H1 (cell line): ENCODE data around the gene CDH15. TPM values are rescaled to one million over a fixed set of nuclear protein-coding genes. Genes with fewer than 3 reads are reported as not detected.
A peak's percentile ranks its signal among the peaks of the same experiment; 100 is the strongest.

Experiments
- CTCF ChIA-PET: fragments of 300-600 bp; sonication (Branson Sonifier 250); formaldehyde crosslinking; loops from one replicate; lab custom pipeline; 2021; ENCODE audit not compliant: partially characterized antibody; lab: Charles Lee
- POLR2A ChIA-PET: fragments of 300-600 bp; sonication (Branson Sonifier 250); formaldehyde crosslinking; loops from one replicate; lab custom pipeline; 2021; ENCODE audit warnings: inconsistent platforms; ENCODE audit not compliant: partially characterized antibody; lab: Charles Lee
- DNase-seq, 2 experiments: peaks; one replicate each; pipeline versions ENCODE4 v3.0.0 to v3.0.0-alpha.2; 2010 to 2022; ENCODE audit warnings: low spot score in 2 of 2, low read depth in 1 of 2, mixed read lengths in 1 of 2
- FAIRE-seq: peaks from 2 replicates; lab custom pipeline; 2011; peaks lifted over from hg19 to GRCh38; lab: Jason Lieb, UNC
- H2AFZ ChIP-seq: 2 replicates; pipeline ENCODE4 v1.8.1; 2012; ENCODE audit warnings: low read length, inconsistent platforms
- H2AK5ac ChIP-seq: 2 replicates; pipeline ENCODE4 v1.6.1; 2013; ENCODE audit warnings: low read depth, low read length
- H2BK120ac ChIP-seq: replicated peaks from 2 replicates; pipeline ENCODE3; 2013; ENCODE audit warnings: low read depth, low read length, inconsistent platforms
- H2BK12ac ChIP-seq: 2 replicates; pipeline ENCODE4 v1.6.1; 2013; ENCODE audit warnings: low read depth, low read length
- H2BK15ac ChIP-seq: 2 replicates; pipeline ENCODE4 v1.6.1; 2013; ENCODE audit warnings: low read length
- H2BK20ac ChIP-seq: 2 replicates; pipeline ENCODE4 v1.6.1; 2013; ENCODE audit warnings: low read length
- H2BK5ac ChIP-seq: 2 replicates; pipeline ENCODE4 v1.6.1; 2013; ENCODE audit warnings: low read depth, low read length
- H3K14ac ChIP-seq: 2 replicates; pipeline ENCODE4 v1.6.1; 2013; ENCODE audit warnings: inconsistent platforms; ENCODE audit not compliant: insufficient read length
- H3K18ac ChIP-seq: 2 replicates; pipeline ENCODE4 v1.6.1; 2013; ENCODE audit warnings: low read length; ENCODE audit errors: extremely low read depth
- H3K23ac ChIP-seq: 2 replicates; pipeline ENCODE4 v1.6.1; 2013; ENCODE audit warnings: inconsistent platforms; ENCODE audit not compliant: insufficient read length
- H3K23me2 ChIP-seq: 2 replicates; pipeline ENCODE4 v1.6.1; 2013; ENCODE audit warnings: low read depth, low read length
- H3K27ac ChIP-seq: 2 replicates; pipeline ENCODE4 v1.6.1; 2011; ENCODE audit warnings: low read depth, low read length, inconsistent platforms
- H3K27me3 ChIP-seq, 4 experiments: replicated peaks in 1 of 4; 1 replicate in 1 of 4; 2 replicates in 3 of 4; pipeline versions ENCODE4 v1.6.1 to v1.8.1; 2011 to 2013; ENCODE audit warnings: low read length in 3 of 4, mild to moderate bottlenecking in 3 of 4, inconsistent platforms in 2 of 4, mixed read lengths in 2 of 4, moderate library complexity in 1 of 4; ENCODE audit not compliant: control insufficient read depth in 3 of 4, insufficient read depth in 3 of 4; ENCODE audit errors: extremely low read depth in 1 of 4
- H3K36me3 ChIP-seq, 4 experiments: 2 replicates each; pipeline versions ENCODE4 v1.6.1 to v1.8.1; 2011 to 2013; ENCODE audit warnings: mild to moderate bottlenecking in 4 of 4, low read length in 3 of 4, moderate library complexity in 2 of 4, control low read depth in 1 of 4, inconsistent platforms in 1 of 4; ENCODE audit not compliant: insufficient read depth in 4 of 4, control insufficient read depth in 2 of 4
- H3K4ac ChIP-seq: replicated peaks from 2 replicates; pipeline ENCODE3; 2013; ENCODE audit warnings: low read length, low read depth, mixed read lengths, inconsistent platforms; ENCODE audit not compliant: insufficient read length
- H3K4me1 ChIP-seq, 4 experiments: replicated peaks in 1 of 4; 1 replicate in 1 of 4; 2 replicates in 3 of 4; pipeline versions ENCODE4 v1.6.1 to v1.8.1; 2011 to 2013; ENCODE audit warnings: low read length in 3 of 4, inconsistent platforms in 2 of 4, mixed read lengths in 1 of 4; ENCODE audit not compliant: insufficient read depth in 4 of 4, control insufficient read depth in 3 of 4
- H3K4me2 ChIP-seq, 2 experiments: 2 replicates each; pipeline versions ENCODE4 v1.6.1 to v1.8.1; 2011 to 2013; ENCODE audit warnings: low read depth in 2 of 2, low read length in 2 of 2, control low read depth in 1 of 2, inconsistent platforms in 1 of 2, mild to moderate bottlenecking in 1 of 2; ENCODE audit not compliant: insufficient read depth in 1 of 2
- H3K4me3 ChIP-seq, 4 experiments: fragments of 200-600, 300-600 bp in 1 of 4; sonication (generic), shearing (Covaris generic), sonication (Bioruptor Twin) in 1 of 4; 2 replicates each; pipeline versions ENCODE4 v1.5.1 to v1.8.1; 2011 to 2016; ENCODE audit warnings: low read length in 4 of 4, low read depth in 3 of 4, control low read depth in 2 of 4, inconsistent platforms in 2 of 4, mild to moderate bottlenecking in 2 of 4, mixed read lengths in 1 of 4, moderate library complexity in 1 of 4; ENCODE audit not compliant: insufficient read depth in 2 of 4; ENCODE audit errors: extremely low read depth in 1 of 4
- H3K56ac ChIP-seq: replicated peaks from 2 replicates; pipeline ENCODE3; 2013; ENCODE audit warnings: low read depth, mild to moderate bottlenecking, mixed read lengths, low read length, inconsistent platforms; ENCODE audit not compliant: insufficient read length
- H3K79me1 ChIP-seq: 2 replicates; pipeline ENCODE4 v1.6.1; 2013; ENCODE audit warnings: low read depth, low read length, control low read depth
- H3K79me2 ChIP-seq, 2 experiments: 2 replicates each; pipeline versions ENCODE4 v1.6.1 to v1.8.1; 2012 to 2013; ENCODE audit warnings: low read length in 2 of 2, mild to moderate bottlenecking in 2 of 2, inconsistent platforms in 1 of 2; ENCODE audit not compliant: insufficient read depth in 2 of 2, control insufficient read depth in 1 of 2
- H3K9ac ChIP-seq, 4 experiments: replicated peaks in 1 of 4; 1 replicate in 1 of 4; 2 replicates in 3 of 4; pipeline versions ENCODE4 v1.6.1 to v1.8.1; 2011 to 2013; ENCODE audit warnings: low read depth in 3 of 4, low read length in 3 of 4, control low read depth in 2 of 4, mild to moderate bottlenecking in 2 of 4, moderate library complexity in 2 of 4, inconsistent platforms in 1 of 4; ENCODE audit errors: extremely low read depth in 1 of 4
- H3K9me3 ChIP-seq, 2 experiments: 2 replicates each; pipeline versions ENCODE4 v1.6.1 to v1.8.1; 2012 to 2013; ENCODE audit warnings: mild to moderate bottlenecking in 2 of 2, moderate library complexity in 2 of 2, control low read depth in 1 of 2, inconsistent platforms in 1 of 2, low read depth in 1 of 2, low read length in 1 of 2, mixed read lengths in 1 of 2; ENCODE audit not compliant: insufficient read depth in 2 of 2
- H4K20me1 ChIP-seq, 2 experiments: replicated peaks in 1 of 2; 2 replicates each; pipeline versions ENCODE3 to v1.8.1; 2011 to 2013; ENCODE audit warnings: inconsistent platforms in 2 of 2, low read length in 2 of 2, mild to moderate bottlenecking in 1 of 2; ENCODE audit not compliant: insufficient read depth in 2 of 2, control insufficient read depth in 1 of 2
- H4K5ac ChIP-seq: 2 replicates; pipeline ENCODE4 v1.6.1; 2013; ENCODE audit warnings: low read length, low read depth, mixed read lengths, inconsistent platforms; ENCODE audit not compliant: insufficient read length
- H4K8ac ChIP-seq: 2 replicates; pipeline ENCODE4 v1.8.0; 2013; ENCODE audit warnings: mild to moderate bottlenecking, moderate library complexity, low read length, inconsistent platforms; ENCODE audit not compliant: insufficient read depth; ENCODE audit errors: extremely low read depth
- H4K91ac ChIP-seq: replicated peaks from 2 replicates; pipeline ENCODE3; 2013; ENCODE audit warnings: low read length, mixed read lengths, inconsistent platforms; ENCODE audit not compliant: insufficient read length
- BCL11A ChIP-seq, 2 experiments: IDR thresholded peaks; one replicate each; pipeline ENCODE4 v1.6.1; 2011; ENCODE audit warnings: low read depth in 2 of 2, low read length in 2 of 2, mild to moderate bottlenecking in 2 of 2
- CTBP2 ChIP-seq: IDR thresholded peaks from 2 replicates; pipeline ENCODE4 v1.7.0; 2011; ENCODE audit warnings: borderline replicate concordance, mild to moderate bottlenecking, moderate library complexity, mixed read lengths, low read length; ENCODE audit not compliant: insufficient read depth, insufficient read length
- E2F6 ChIP-seq: IDR thresholded peaks from 2 replicates; pipeline ENCODE4 v1.6.1; 2012; ENCODE audit warnings: inconsistent platforms
- EZH2 ChIP-seq: fragments of 200-600 bp; sonication (generic); IDR thresholded peaks from 2 replicates; pipeline ENCODE4 v1.7.1; 2012; ENCODE audit warnings: low read depth, mild to moderate bottlenecking, moderate library complexity, low read length, inconsistent platforms; ENCODE audit not compliant: severe bottlenecking
- KDM4A ChIP-seq: IDR thresholded peaks from one replicate; pipeline ENCODE4 v1.7.1; 2012; ENCODE audit warnings: low read depth, mild to moderate bottlenecking, moderate library complexity, low read length, inconsistent platforms; ENCODE audit not compliant: severe bottlenecking
- MAFK ChIP-seq: IDR thresholded peaks from 2 replicates; pipeline ENCODE4 v1.6.1; 2012; ENCODE audit warnings: low read depth, mild to moderate bottlenecking, improper control_type of control experiment, low read length
- MAX ChIP-seq: IDR thresholded peaks from 2 replicates; pipeline ENCODE4 v1.6.1; 2012; ENCODE audit warnings: inconsistent platforms
- SAP30 ChIP-seq: fragments of 300-600 bp; sonication (generic); IDR thresholded peaks from 2 replicates; pipeline ENCODE4 v1.7.1; 2012; ENCODE audit warnings: low read length, moderate library complexity, mild to moderate bottlenecking, inconsistent platforms; ENCODE audit not compliant: insufficient read depth, insufficient replicate concordance
- SIN3A ChIP-seq, 2 experiments: IDR thresholded peaks in 1 of 2; conservative IDR thresholded peaks in 1 of 2; 2 replicates each; pipeline ENCODE4 v1.6.1; 2011 to 2012; ENCODE audit warnings: low read length in 2 of 2, improper control_type of control experiment in 1 of 2, low read depth in 1 of 2, mild to moderate bottlenecking in 1 of 2
- SP2 ChIP-seq: IDR thresholded peaks from 2 replicates; pipeline ENCODE4 v1.6.1; 2012; ENCODE audit warnings: mild to moderate bottlenecking, low read length, inconsistent platforms
- SP4 ChIP-seq: IDR thresholded peaks from 2 replicates; pipeline ENCODE4 v1.6.1; 2012; ENCODE audit warnings: low read length, inconsistent platforms
- TEAD4 ChIP-seq: IDR thresholded peaks from 2 replicates; pipeline ENCODE4 v1.6.1; 2012; ENCODE audit warnings: low read depth, low read length, inconsistent platforms, mixed read lengths
- WGBS, 2 experiments: shearing (Covaris generic) in 1 of 2; methylation state at CpG; one replicate each; pipeline versions ENCODE4 v1.1.6 to v1.1.7; 2013 to 2015; ENCODE audit warnings: low lambda C conversion rate in 2 of 2, mixed read lengths in 2 of 2, inconsistent platforms in 1 of 2, low coverage in 1 of 2, missing lambda C conversion rate in 1 of 2; ENCODE audit not compliant: insufficient replicate concordance in 2 of 2, insufficient coverage in 1 of 2, insufficient read length in 1 of 2; ENCODE audit errors: extremely low coverage in 1 of 2, missing lambda C conversion rate in 1 of 2; 5-methylcytosine and 5-hydroxymethylcytosine counted together
- polyA plus RNA-seq, 7 experiments: library from polyadenylated mRNA; depleted of rRNA in 3 of 7; stranded (reverse) in 5 of 7; unstranded in 2 of 7; fragments of >200 nt in 5 of 7; fragments of 200-250 nt in 2 of 7; gene quantifications; 1 replicate in 5 of 7; 2 replicates in 1 of 7; 4 replicates in 1 of 7; pipeline versions ENCODE4 v1.2.1 to v1.2.3, GENCODE V29; 2011 to 2013; ENCODE audit warnings: missing spikeins in 2 of 7, mixed read lengths in 2 of 7
- total RNA-seq: library from RNA; stranded (reverse); fragmentation: NEBNext Ultra II Directional; extraction: Animal tissue kit (Norgen Biotek cat#: 25700); gene quantifications from 2 replicates; pipeline ENCODE4 v1.2.1, GENCODE V29; 2021

CDH15 gene
- total and polyA plus RNA-seq, 2 of the 8 experiments (the other 6 are each of a cell fraction or from before 2014, with no cell fraction given): 0.50 to 0.82 TPM

DNA sequence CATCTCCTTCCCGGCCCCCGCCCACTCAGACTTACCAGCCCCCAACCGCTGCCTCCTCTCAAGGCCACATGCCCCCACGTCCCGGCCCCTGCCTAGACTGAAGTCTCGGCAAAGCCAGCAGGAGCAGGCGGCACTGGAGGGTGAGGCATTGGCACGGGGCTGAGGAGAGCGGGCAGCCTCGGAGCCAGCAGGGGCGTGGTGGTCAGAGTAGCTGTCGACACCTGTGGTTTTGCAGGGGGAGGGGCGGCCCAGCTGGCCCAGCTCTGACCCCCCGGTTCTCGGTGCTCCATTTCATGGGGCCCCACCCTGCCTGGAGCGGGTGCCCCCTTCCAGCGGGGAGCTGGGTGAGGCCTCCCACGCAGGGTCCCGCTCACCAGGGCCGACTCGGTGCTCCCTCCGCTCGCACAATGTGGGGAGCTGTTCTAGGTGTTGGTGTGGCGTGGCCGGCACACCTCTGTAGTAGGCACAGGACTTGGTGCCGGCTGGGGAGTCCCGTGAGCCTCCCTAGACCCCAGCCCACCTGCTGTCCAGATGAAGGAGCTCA, 4.7 kb downstream of the CDH15 start:
- no peak overlapping the region for H2BK120ac ChIP-seq
- peak in 1 of 2 experiments; percentile 46 for DNase-seq
- no peak overlapping the region for H2BK12ac ChIP-seq
- H3K27me3 ChIP-seq: peaks cover 0 to 4% (median under 1%) of the 10 kb centered on the region in 4 experiments; a peak in 3 of 7 replicates
- H3K9me3 ChIP-seq: no peaks in the 10 kb centered on the region
- H3K9ac ChIP-seq: no peak overlapping the region
- no peaks in the 10 kb centered on the region for H3K79me2 ChIP-seq
- no peak overlapping the region for H4K8ac ChIP-seq
- H2BK5ac ChIP-seq: no peak overlapping the region
- no peak for FAIRE-seq
- no peak overlapping the region for H3K27ac ChIP-seq
- WGBS, 2 experiments: 90% methylated on average over 12 of the region's 27 CpGs; no CpG with 5 or more reads in 1 of the 2 experiments
- no peak overlapping the region for H3K4me3 ChIP-seq
- no peaks in the 10 kb centered on the region; the same call in 1 of the 2 replicates for H3K23me2 ChIP-seq
- H2BK15ac ChIP-seq: no peak overlapping the region
- H3K14ac ChIP-seq: no peak overlapping the region
- no peak overlapping the region for H3K23ac ChIP-seq
- no peaks in the 10 kb centered on the region for H3K36me3 ChIP-seq
- no peak overlapping the region for H4K91ac ChIP-seq
- no peak overlapping the region for H3K4me2 ChIP-seq
- H3K4ac ChIP-seq: no peak overlapping the region
- no peak overlapping the region for H4K5ac ChIP-seq
- peaks cover 0 to 2% of the 10 kb centered on the region in 2 experiments for H4K20me1 ChIP-seq
- peaks cover 0 to 16% (median 11%) of the 10 kb centered on the region in 4 experiments; a peak in 6 of 7 replicates for H3K4me1 ChIP-seq
- H3K56ac ChIP-seq: no peak overlapping the region
- no peak overlapping the region for H2AK5ac ChIP-seq
- no peak overlapping the region for H2BK20ac ChIP-seq
- no peak overlapping the region for H3K18ac ChIP-seq
- no peaks in the 10 kb centered on the region for H3K79me1 ChIP-seq
- ChIA-PET CTCF (interaction anchor here (1.4 to 2.0 kb wide), 2 partner anchors 9 to 24 kb away, joined by 4 read pairs; partner anchors contain the start of gene SLC22A31), POLR2A (interaction anchor here (0.7 to 1.4 kb wide), 3 partner anchors 11 to 24 kb away, joined by 3 read pairs; no protein-coding TSS in a partner anchor)
- H2AFZ ChIP-seq: no peak overlapping the region
- no peak for TF ChIP-seq EZH2
- no peak for TF ChIP-seq MAX
- no peak for TF ChIP-seq SP4
- no peak for TF ChIP-seq KDM4A
- no peak for TF ChIP-seq SIN3A (conservative IDR thresholded peaks at IDR 0.05 in 1 of 2, IDR thresholded peaks at IDR 0.05 in 1 of 2; ENCODE audit: low read depth in 1 of 2, low read length in 2 of 2)
- no peak for TF ChIP-seq E2F6
- TF ChIP-seq SAP30: no peak
- no peak for TF ChIP-seq BCL11A (IDR thresholded peaks at IDR 0.05; ENCODE audit: low read depth in 2 of 2, low read length in 2 of 2)
- TF ChIP-seq CTBP2: no peak
- TF ChIP-seq SP2: no peak
- no peak for TF ChIP-seq TEAD4
- no peak for TF ChIP-seq MAFK
